Measurements from ENCODE around the gene DBT.

- no peak for TF ChIP-seq CTCF (IDR thresholded peaks at IDR 0.05)
- no peak for TF ChIP-seq POLR2A (IDR thresholded peaks at IDR 0.05)
These were observed 48.9 kb upstream of the DBT start for GRCh38 chr1:100298512-100298911.

All from right lobe of liver (tissue), 4 donors.